CD14-positive monocyte (primary cell): ENCODE data around the gene ITIH1. TPM values are rescaled to one million over a fixed set of nuclear protein-coding genes. Genes with fewer than 3 reads are reported as not detected.

Source experiments
- DNase-seq, 3 donors: peaks; one replicate each; pipeline ENCODE4 v3.0.0-alpha.2; 2011 to 2022
- H2AFZ ChIP-seq: 2 replicates; pipeline ENCODE4 v1.6.0; 2012; ENCODE audit warnings: mild to moderate bottlenecking, low read depth, low read length, inconsistent platforms; ENCODE audit not compliant: insufficient read depth, poor library complexity, severe bottlenecking
- H3K27ac ChIP-seq, 2 donors: 1 replicate in 1 of 2; 2 replicates in 1 of 2; pipeline ENCODE4 v1.5.1; 2012 to 2013; ENCODE audit warnings: low read length in 2 of 2, control low read depth in 1 of 2, inconsistent platforms in 1 of 2, low read depth in 1 of 2, mild to moderate bottlenecking in 1 of 2
- H3K27me3 ChIP-seq, 2 donors: one replicate each; pipeline versions ENCODE4 v1.6.0 to v1.6.1; 2011 to 2013; ENCODE audit warnings: low read length in 2 of 2; ENCODE audit not compliant: control insufficient read depth in 2 of 2, insufficient read depth in 2 of 2
- H3K36me3 ChIP-seq, 2 donors: replicated peaks in 1 of 2; 1 replicate in 1 of 2; 2 replicates in 1 of 2; pipeline versions ENCODE4 v1.5.1 to v1.6.1; 2012 to 2013; ENCODE audit warnings: low read length in 2 of 2, control low read depth in 1 of 2, inconsistent platforms in 1 of 2, mild to moderate bottlenecking in 1 of 2; ENCODE audit not compliant: insufficient read depth in 2 of 2, control insufficient read depth in 1 of 2
- H3K4me1 ChIP-seq, 2 donors: 1 replicate in 1 of 2; 2 replicates in 1 of 2; pipeline versions ENCODE4 v1.5.1 to v1.6.1; 2012 to 2013; ENCODE audit warnings: low read length in 2 of 2, control low read depth in 1 of 2, inconsistent platforms in 1 of 2, mild to moderate bottlenecking in 1 of 2, moderate library complexity in 1 of 2; ENCODE audit not compliant: insufficient read depth in 2 of 2, control insufficient read depth in 1 of 2
- H3K4me2 ChIP-seq: replicated peaks from 2 replicates; pipeline ENCODE3; 2012; ENCODE audit warnings: low read length, moderate library complexity, mild to moderate bottlenecking; ENCODE audit not compliant: poor library complexity, severe bottlenecking; ENCODE audit errors: extremely low read depth
- H3K4me3 ChIP-seq, 3 experiments: fragments of 200-600 bp in 1 of 3; sonication (generic) in 1 of 3; replicated peaks in 1 of 3; 1 replicate in 2 of 3; 2 replicates in 1 of 3; pipeline ENCODE4 v1.5.1; 2011 to 2013; ENCODE audit warnings: low read length in 3 of 3, mild to moderate bottlenecking in 3 of 3, control low read depth in 2 of 3, low read depth in 2 of 3, inconsistent platforms in 1 of 3, moderate library complexity in 1 of 3
- H3K79me2 ChIP-seq: 2 replicates; pipeline ENCODE4 v1.6.0; 2012; ENCODE audit warnings: mild to moderate bottlenecking, control low read depth, inconsistent platforms, low read length, moderate library complexity; ENCODE audit not compliant: insufficient read depth
- H3K9ac ChIP-seq: 2 replicates; pipeline ENCODE4 v1.6.0; 2017; ENCODE audit warnings: low read length, mild to moderate bottlenecking; ENCODE audit not compliant: insufficient read depth, poor library complexity, severe bottlenecking
- H3K9me3 ChIP-seq, 2 donors: replicated peaks in 1 of 2; 1 replicate in 1 of 2; 2 replicates in 1 of 2; pipeline versions ENCODE4 v1.5.1 to v1.6.1; 2012 to 2013; ENCODE audit warnings: low read length in 2 of 2, control low read depth in 1 of 2; ENCODE audit not compliant: control insufficient read depth in 1 of 2, insufficient read depth in 1 of 2
- H4K20me1 ChIP-seq: 2 replicates; pipeline ENCODE4 v1.6.0; 2012; ENCODE audit warnings: mild to moderate bottlenecking, low read length, control low read depth, moderate library complexity; ENCODE audit not compliant: insufficient read depth
- H3K27ac Mint-ChIP-seq, 7 donors: one replicate each; pipeline ENCODE4 v1.8.0; 2020; ENCODE audit warnings: mild to moderate bottlenecking in 7 of 7, mixed read lengths in 7 of 7, moderate library complexity in 6 of 7, inconsistent platforms in 2 of 7
- H3K27me3 Mint-ChIP-seq, 3 donors: one replicate each; pipeline ENCODE4 v1.8.0; 2021 to 2022; ENCODE audit warnings: low read depth in 3 of 3, mild to moderate bottlenecking in 3 of 3, mixed read lengths in 3 of 3, moderate library complexity in 3 of 3, inconsistent platforms in 1 of 3
- H3K36me3 Mint-ChIP-seq, 2 donors: one replicate each; pipeline ENCODE4 v1.8.0; 2020; ENCODE audit warnings: mixed read lengths in 2 of 2, inconsistent platforms in 1 of 2, mild to moderate bottlenecking in 1 of 2
- H3K4me1 Mint-ChIP-seq: one replicate; pipeline ENCODE4 v1.8.0; 2020; ENCODE audit warnings: mild to moderate bottlenecking, mixed read lengths
- H3K4me3 Mint-ChIP-seq, 2 donors: one replicate each; pipeline ENCODE4 v1.8.0; 2020; ENCODE audit warnings: mild to moderate bottlenecking in 2 of 2, mixed read lengths in 2 of 2, moderate library complexity in 1 of 2
- H3K9me3 Mint-ChIP-seq, 7 donors: one replicate each; pipeline ENCODE4 v1.8.0; 2020 to 2022; ENCODE audit warnings: mixed read lengths in 7 of 7, mild to moderate bottlenecking in 6 of 7, moderate library complexity in 6 of 7, inconsistent platforms in 2 of 7
- WGBS: methylation state at CpG from one replicate; pipeline ENCODE4 v1.1.5; 2013; ENCODE audit warnings: missing lambda C conversion rate; ENCODE audit not compliant: insufficient coverage; 5-methylcytosine and 5-hydroxymethylcytosine counted together
- intact Hi-C, 2 donors: fragments of 100-400 bp; cut with micrococcal nuclease; formaldehyde crosslinking; loops; one replicate each; pipeline versions ENCODE4 v1.15.0 to v1.15.1; 2023
- polyA plus RNA-seq, 3 donors: library from polyadenylated mRNA; depleted of rRNA in 1 of 3; unstranded in 2 of 3; stranded (reverse) in 1 of 3; fragments of 300-500 nt in 2 of 3; fragments of >200 nt in 1 of 3; fragmentation: Illumina TruSeq in 2 of 3; gene quantifications; 1 replicate in 2 of 3; 2 replicates in 1 of 3; pipeline ENCODE4 v1.2.3, GENCODE V29; 2012 to 2021
- TF ChIP-seq, protein P1 (sequence below): fragments of 200-600 bp; IDR thresholded peaks from one replicate; pipeline ENCODE4 v1.8.0; 2022; ENCODE audit warnings: antibody characterized with exemption, mild to moderate bottlenecking

Gene ITIH1
- polyA plus RNA-seq, 3 donors = 0.75 to 4.4 (median 1.3) TPM

DNA sequence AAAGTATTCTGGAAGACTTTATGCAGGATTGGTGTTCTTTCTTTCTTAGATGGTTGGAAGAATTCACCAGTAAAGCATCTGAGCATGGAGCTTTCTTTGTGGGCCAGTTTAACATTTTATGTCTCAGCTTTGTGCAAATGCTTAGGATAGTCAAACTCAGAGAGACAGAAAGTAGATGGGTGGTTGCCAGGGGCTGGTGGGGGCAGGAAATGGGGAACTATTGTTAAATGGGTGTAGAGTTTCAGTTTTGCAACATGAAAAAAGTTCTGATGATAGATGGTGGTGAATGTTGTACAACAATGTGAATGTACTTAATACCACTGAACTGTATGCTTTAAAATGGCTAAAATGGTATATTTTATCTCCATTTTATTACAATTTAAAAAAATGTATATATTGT is 46.7 kb upstream of the ITIH1 start:
- Histone ChIP-seq H3K4me2 (no peak overlapping the region), H3K36me3 (peaks cover 37 to 81% of the 10 kb centered on the region in 2 donors), H3K79me2 (no peaks in the 10 kb centered on the region), H3K4me1 (peaks cover 2 to 9% of the 10 kb centered on the region in 2 donors), H3K4me3 (no peak overlapping the region), H3K27ac (peak overlapping the region in 1 of 2 donors; percentile 32), H3K27me3 (no peaks in the 10 kb centered on the region), H2AFZ (no peak overlapping the region), H4K20me1 (no peaks in the 10 kb centered on the region), H3K9ac (no peak overlapping the region), H3K9me3 (peaks cover 26 to 47% of the 10 kb centered on the region in 2 donors)
- H3K9me3 Mint-ChIP-seq = peaks cover 21 to 51% (median 38%) of the 10 kb centered on the region in 7 donors
- intact Hi-C loops = no loop called here
- peaks cover 68 to 85% of the 10 kb centered on the region in 2 donors for H3K36me3 Mint-ChIP-seq
- TF ChIP-seq, protein P1, sequence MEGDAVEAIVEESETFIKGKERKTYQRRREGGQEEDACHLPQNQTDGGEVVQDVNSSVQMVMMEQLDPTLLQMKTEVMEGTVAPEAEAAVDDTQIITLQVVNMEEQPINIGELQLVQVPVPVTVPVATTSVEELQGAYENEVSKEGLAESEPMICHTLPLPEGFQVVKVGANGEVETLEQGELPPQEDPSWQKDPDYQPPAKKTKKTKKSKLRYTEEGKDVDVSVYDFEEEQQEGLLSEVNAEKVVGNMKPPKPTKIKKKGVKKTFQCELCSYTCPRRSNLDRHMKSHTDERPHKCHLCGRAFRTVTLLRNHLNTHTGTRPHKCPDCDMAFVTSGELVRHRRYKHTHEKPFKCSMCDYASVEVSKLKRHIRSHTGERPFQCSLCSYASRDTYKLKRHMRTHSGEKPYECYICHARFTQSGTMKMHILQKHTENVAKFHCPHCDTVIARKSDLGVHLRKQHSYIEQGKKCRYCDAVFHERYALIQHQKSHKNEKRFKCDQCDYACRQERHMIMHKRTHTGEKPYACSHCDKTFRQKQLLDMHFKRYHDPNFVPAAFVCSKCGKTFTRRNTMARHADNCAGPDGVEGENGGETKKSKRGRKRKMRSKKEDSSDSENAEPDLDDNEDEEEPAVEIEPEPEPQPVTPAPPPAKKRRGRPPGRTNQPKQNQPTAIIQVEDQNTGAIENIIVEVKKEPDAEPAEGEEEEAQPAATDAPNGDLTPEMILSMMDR = no peak
- H3K4me3 Mint-ChIP-seq = no peak overlapping the region
- H3K27me3 Mint-ChIP-seq = no peaks in the 10 kb centered on the region
- peak overlapping the region in 4 of 7 donors; percentile 13 to 79 (median 44) for H3K27ac Mint-ChIP-seq
- H3K4me1 Mint-ChIP-seq = peaks cover 15% of the 10 kb centered on the region
- no peak for DNase-seq

DNA sequence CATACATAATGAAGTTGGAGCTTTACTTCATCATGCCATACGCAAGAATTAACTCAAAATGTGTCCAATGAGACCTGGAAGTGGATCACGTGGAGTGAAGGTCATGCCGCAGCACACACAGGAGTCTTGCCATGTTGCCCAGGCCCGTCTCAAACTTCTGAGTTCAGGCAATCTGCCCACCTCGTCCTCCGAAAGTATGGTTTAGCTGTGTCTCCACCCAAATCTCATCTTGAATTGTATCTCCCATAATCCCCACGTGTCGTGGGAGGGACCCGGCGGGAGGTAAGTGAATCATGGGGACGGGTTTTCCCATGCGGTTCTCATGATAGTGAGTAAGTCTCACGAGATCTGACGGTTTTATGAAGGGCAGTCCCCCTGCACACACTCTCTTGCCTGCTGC is 45.8 kb upstream of the ITIH1 start:
- Histone ChIP-seq H3K27ac (no peak overlapping the region), H2AFZ (no peak overlapping the region), H3K9me3 (peaks cover 26 to 47% of the 10 kb centered on the region in 2 donors), H3K4me1 (peaks cover 2 to 9% of the 10 kb centered on the region in 2 donors), H4K20me1 (no peaks in the 10 kb centered on the region), H3K79me2 (no peaks in the 10 kb centered on the region), H3K9ac (no peak overlapping the region), H3K4me2 (no peak overlapping the region), H3K27me3 (no peaks in the 10 kb centered on the region), H3K4me3 (no peak overlapping the region), H3K36me3 (peaks cover 44 to 90% of the 10 kb centered on the region in 2 donors)
- H3K4me3 Mint-ChIP-seq = no peak overlapping the region
- WGBS = 90% methylated on average over 9 of the region's 14 CpGs
- H3K9me3 Mint-ChIP-seq = peaks cover 21 to 51% (median 38%) of the 10 kb centered on the region in 7 donors
- no peaks in the 10 kb centered on the region for H3K27me3 Mint-ChIP-seq
- DNase-seq = no peak
- H3K27ac Mint-ChIP-seq = peak overlapping the region in 2 of 7 donors; percentile 22 to 32
- intact Hi-C loops = no loop called here
- peaks cover 75 to 91% of the 10 kb centered on the region in 2 donors for H3K36me3 Mint-ChIP-seq
- peaks cover 15% of the 10 kb centered on the region for H3K4me1 Mint-ChIP-seq
- TF ChIP-seq, protein P1 = no peak
